ENCODE results near the gene NPRL2. TPM values are rescaled to one million over a fixed set of nuclear protein-coding genes. Genes with fewer than 3 reads are reported as not detected.

Gene NPRL2
- total and polyA plus RNA-seq, 2 of the 13 experiments (the other 11 are each of a cell fraction or from before 2014, with no cell fraction given) = 30.6 to 51.4 TPM

GRCh38 chr3:50322115-50322385 lies 28.5 kb downstream of the NPRL2 start (continued):
- TF ChIP-seq NFE2L2 (IDR thresholded peaks at IDR 0.05; ENCODE audit: low read length) (no peak), ZKSCAN5 (CRISPR knock-in tag; IDR thresholded peaks at IDR 0.05) (no peak), PCBP1 (IDR thresholded peaks at IDR 0.05; ENCODE audit: borderline replicate concordance, low read depth, low read length) (no peak), ZNF12 (CRISPR knock-in tag; IDR thresholded peaks at IDR 0.05) (no peak), HOXA5 (CRISPR knock-in tag; IDR thresholded peaks at IDR 0.05) (no peak), GMEB2 (CRISPR knock-in tag; IDR thresholded peaks at IDR 0.05; ENCODE audit: low read depth) (no peak), RAD21 (CRISPR knock-in tag; IDR thresholded peaks at IDR 0.05) (no peak; the same call in 1 of the 2 replicates), GABPB1 (CRISPR knock-in tag; IDR thresholded peaks at IDR 0.05) (0 out of 2 replicates have a peak, but pooled peaks have one; percentile 1), ETV6 (CRISPR knock-in tag; conservative IDR thresholded peaks at IDR 0.05) (no peak), EZH2 (conservative IDR thresholded peaks at IDR 0.05; ENCODE audit: low read depth, low read length) (no peak), ZFP91 (CRISPR knock-in tag; IDR thresholded peaks at IDR 0.05; ENCODE audit: borderline replicate concordance) (no peak), ZNF33B (CRISPR knock-in tag; IDR thresholded peaks at IDR 0.05) (no peak), MTF1 (CRISPR knock-in tag; IDR thresholded peaks at IDR 0.05) (no peak), ZNF10 (CRISPR knock-in tag; IDR thresholded peaks at IDR 0.05; ENCODE audit: borderline replicate concordance, low read depth) (no peak), ZNF839 (CRISPR knock-in tag; IDR thresholded peaks at IDR 0.05; ENCODE audit: borderline replicate concordance) (0 out of 2 replicates have a peak, but pooled peaks have one; percentile 14), ZNF260 (CRISPR knock-in tag; IDR thresholded peaks at IDR 0.05; ENCODE audit: borderline replicate concordance, low read depth) (no peak), ZNF382 (CRISPR knock-in tag; IDR thresholded peaks at IDR 0.05; ENCODE audit: borderline replicate concordance) (no peak), SIN3B (IDR thresholded peaks at IDR 0.05; ENCODE audit: low read length) (no peak), ZNF281 (CRISPR knock-in tag; IDR thresholded peaks at IDR 0.05; ENCODE audit: borderline replicate concordance) (no peak), ZNF235 (CRISPR knock-in tag; IDR thresholded peaks at IDR 0.05; ENCODE audit: borderline replicate concordance) (0 out of 2 replicates have a peak, but pooled peaks have one; percentile 52), ATAD3A (CRISPR knock-in tag; IDR thresholded peaks at IDR 0.05) (no peak), HNRNPH1 (optimal IDR thresholded peaks at IDR 0.05; ENCODE audit: low read depth, low read length) (no peak), ZNF24 (IDR thresholded peaks at IDR 0.05) (no peak), RBM39 (IDR thresholded peaks at IDR 0.05; ENCODE audit: low read depth, low read length, poor library complexity, severe bottlenecking) (no peak), IRX3 (CRISPR knock-in tag; IDR thresholded peaks at IDR 0.05; ENCODE audit: borderline replicate concordance, low read depth) (no peak), ZNF414 (CRISPR knock-in tag; IDR thresholded peaks at IDR 0.05) (no peak), TCF7 (IDR thresholded peaks at IDR 0.05; ENCODE audit: low read depth) (no peak)

Data from HepG2 (cell line).